HG02852 (cell line): ENCODE data around the gene TYR.
"Not testable (repeated sequence)": the region's sequence is repeated elsewhere in the genome, so short reads cannot be mapped to it uniquely, and the experiment has no call there.

Source experiments
- ATAC-seq: cut with Tn5 transposase; IDR thresholded peaks from one replicate; pipeline ENCODE4 v1.9.1; 2021; ENCODE audit warnings: mild to moderate bottlenecking, moderate library complexity; ENCODE audit not compliant: unreplicated experiment

The TYR gene

GRCh38 chr11:89267660-89268302 is 90.1 kb downstream of the TYR start:
- no peak for ATAC-seq

GRCh38 chr11:89272540-89273088 is 94.9 kb downstream of the TYR start:
- ATAC-seq = not testable (repeated sequence)

GRCh38 chr11:89273220-89273619 is 95.5 kb downstream of the TYR start:
- ATAC-seq = not testable (repeated sequence)

- no peak for ATAC-seq
These were observed 98.3 kb downstream of the TYR start for GRCh38 chr11:89275966-89276365.

- no peak for ATAC-seq
These were observed 101.5 kb downstream of the TYR start for GRCh38 chr11:89279176-89279575.

GRCh38 chr11:89281032-89281677 is 103.5 kb downstream of the TYR start:
- not testable (repeated sequence) for ATAC-seq

- ATAC-seq = not testable (repeated sequence)
These were observed 108.9 kb downstream of the TYR start for GRCh38 chr11:89286601-89287000.

GRCh38 chr11:89288004-89288403 is 110.3 kb downstream of the TYR start:
- not testable (repeated sequence) for ATAC-seq

GRCh38 chr11:89293965-89294679 is 116.4 kb downstream of the TYR start:
- ATAC-seq = no peak

GRCh38 chr11:89295023-89295422 is 117.3 kb downstream of the TYR start:
- not testable (repeated sequence) for ATAC-seq

GRCh38 chr11:89303029-89303428 is 125.4 kb downstream of the TYR start:
- not testable (repeated sequence) for ATAC-seq

GRCh38 chr11:89308272-89308671 is 130.6 kb downstream of the TYR start:
- not testable (repeated sequence) for ATAC-seq

- ATAC-seq = not testable (repeated sequence)
These were observed 131.8 kb downstream of the TYR start for GRCh38 chr11:89309321-89309985.

GRCh38 chr11:89310607-89311006 is 132.9 kb downstream of the TYR start:
- ATAC-seq = not testable (repeated sequence)

- no peak for ATAC-seq
These were observed 143.7 kb downstream of the TYR start for GRCh38 chr11:89321401-89321800.

GRCh38 chr11:89327885-89328284 is 150.2 kb downstream of the TYR start:
- ATAC-seq = no peak

GRCh38 chr11:89331940-89332339 is 154.3 kb downstream of the TYR start:
- ATAC-seq = not testable (repeated sequence)

- not testable (repeated sequence) for ATAC-seq
These were observed 156.0 kb downstream of the TYR start for GRCh38 chr11:89333704-89334103.

- not testable (repeated sequence) for ATAC-seq
These were observed 159.5 kb downstream of the TYR start for GRCh38 chr11:89337100-89337650.

GRCh38 chr11:89338073-89338472 is 160.4 kb downstream of the TYR start:
- ATAC-seq = not testable (repeated sequence)

- ATAC-seq = not testable (repeated sequence)
These were observed 162.8 kb downstream of the TYR start for GRCh38 chr11:89340450-89340849.
